Measurements from ENCODE around the gene PALLD. TPM values are rescaled to one million over a fixed set of nuclear protein-coding genes. Genes with fewer than 3 reads are reported as not detected.
A peak's percentile ranks its signal among the peaks of the same experiment; 100 is the strongest.

PALLD gene
- total and polyA plus RNA-seq, 2 donors (not counting 3 experiments of a cell fraction or from before 2014, with no cell fraction given) = 13.4 to 48.2 TPM

DNA sequence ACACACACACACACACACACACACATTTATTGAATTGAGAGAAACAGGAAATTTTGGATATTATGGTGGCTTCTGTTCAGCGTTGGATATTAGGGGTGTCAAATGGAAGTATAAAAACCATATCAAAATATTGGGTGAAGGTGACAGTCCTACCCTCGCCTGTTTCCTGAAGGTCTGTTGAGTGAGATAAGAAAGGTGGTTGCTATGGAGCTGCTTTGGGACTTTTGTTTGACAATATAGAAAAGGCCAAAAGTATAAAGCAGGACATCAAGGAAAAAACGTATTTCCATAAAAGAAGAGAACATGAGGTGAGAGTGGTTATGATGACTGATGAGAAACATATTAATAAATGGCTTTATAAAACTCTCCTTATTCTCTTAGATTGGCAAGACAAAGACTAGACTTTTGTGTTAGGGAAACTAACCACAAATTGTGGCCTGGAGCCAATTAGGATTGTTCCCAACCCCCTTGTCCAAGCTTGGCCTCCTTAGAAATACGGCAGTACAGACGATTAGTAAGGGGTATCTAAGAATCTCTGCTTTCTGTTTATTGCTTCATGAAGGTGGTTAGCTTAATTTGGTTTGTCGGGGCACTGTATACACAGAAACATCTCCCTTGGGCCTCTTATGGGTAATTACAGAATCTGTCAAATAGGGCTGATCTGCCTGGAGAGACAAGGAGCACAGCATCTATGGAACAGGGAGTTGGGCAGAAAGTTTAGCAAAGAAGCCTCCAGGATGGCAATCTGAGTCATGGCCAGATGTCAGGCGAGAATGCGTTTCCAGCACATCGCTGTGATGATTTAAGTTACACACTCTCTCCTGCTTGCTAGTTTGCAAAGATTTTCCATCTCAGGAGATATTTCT lies 315.2 kb downstream of the PALLD start:
- TF ChIP-seq POLR2A (IDR thresholded peaks at IDR 0.05; ENCODE audit: low read depth, low read length) (no peak), MYC (IDR thresholded peaks at IDR 0.05; ENCODE audit: low read depth, low read length) (no peak), JUN (IDR thresholded peaks at IDR 0.05; ENCODE audit: borderline replicate concordance, insufficient read depth, insufficient read length, low read depth) (no peak), GATA2 (IDR thresholded peaks at IDR 0.05; ENCODE audit: insufficient read depth, insufficient read length, low read depth, low read length) (no peak), EZH2 (IDR thresholded peaks at IDR 0.05; ENCODE audit: borderline replicate concordance, low read depth, low read length, severe bottlenecking) (no peak)
- dilution Hi-C loops (cut with MboI; ENCODE audit: extremely low pct_ligation_motif_present, low sequenced_read_pairs) (no loop called here), intact Hi-C loops (cut with micrococcal nuclease) (no loop called here)
- Histone ChIP-seq H3K4me3 (replicated peaks in 1 of 3; ENCODE audit: insufficient read depth in 1 of 3, low read depth in 1 of 3, low read length in 3 of 3) (no peak overlapping the region), H3K4me1 (ENCODE audit: control insufficient read depth, extremely low read depth, insufficient read depth, low read length) (peaks cover 2% of the 10 kb centered on the region), H3K79me2 (ENCODE audit: control insufficient read depth, insufficient read depth, low read length) (no peaks in the 10 kb centered on the region), H3K9me1 (replicated peaks; ENCODE audit: control insufficient read depth, extremely low read depth, insufficient read depth, low read length) (no peaks in the 10 kb centered on the region), H3K9ac (replicated peaks; ENCODE audit: extremely low read depth, insufficient read depth, low read length) (no peak overlapping the region), H3K27ac (ENCODE audit: insufficient read depth, low read depth, low read length) (no peak overlapping the region), H3K27me3 (ENCODE audit: control insufficient read depth in 2 of 2, insufficient read depth in 2 of 2, low read length in 2 of 2) (no peaks in the 10 kb centered on the region), H2AFZ (ENCODE audit: low read depth, low read length) (no peak overlapping the region), H4K20me1 (replicated peaks; ENCODE audit: control insufficient read depth, extremely low read depth, insufficient read depth, low read length) (no peaks in the 10 kb centered on the region), H3K36me3 (ENCODE audit: control insufficient read depth in 2 of 2, extremely low read depth in 1 of 2, insufficient read depth in 2 of 2, low read length in 2 of 2) (no peaks in the 10 kb centered on the region), H3K4me2 (ENCODE audit: insufficient read depth, low read length) (no peak overlapping the region), H3K9me3 (replicated peaks; ENCODE audit: control insufficient read depth, insufficient read depth, low read length) (no peaks in the 10 kb centered on the region)
- BruUV-seq (replicated peaks) = no TSS peak
- ChIA-PET POLR2A (no interaction called here), CTCF (no interaction called here)
- FAIRE-seq (no peak), DNase-seq (ENCODE audit: low read depth, low spot score) (peak; percentile 59)

DNA sequence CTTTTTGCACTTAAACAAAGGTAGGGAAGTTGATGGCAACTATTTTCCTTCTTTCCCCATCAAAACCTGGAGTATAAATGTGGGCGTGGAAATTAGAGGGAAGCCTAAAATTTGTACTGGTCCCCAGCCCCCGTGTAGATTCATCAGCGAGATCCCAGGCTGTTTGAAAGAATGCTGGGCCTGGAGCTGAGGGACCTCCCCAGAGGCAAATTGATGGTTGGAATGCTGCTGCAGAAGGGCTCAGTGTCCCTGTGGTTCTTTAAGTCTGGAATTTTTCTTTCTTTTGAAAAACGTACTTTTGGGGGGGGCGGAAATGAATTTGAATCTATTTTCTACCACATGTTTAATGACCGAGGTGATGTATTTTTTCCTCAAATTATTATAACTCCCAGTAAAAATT lies 316.0 kb downstream of the PALLD start:
- TF ChIP-seq POLR2A (IDR thresholded peaks at IDR 0.05; ENCODE audit: low read depth, low read length) (no peak), JUN (IDR thresholded peaks at IDR 0.05; ENCODE audit: borderline replicate concordance, insufficient read depth, insufficient read length, low read depth) (no peak)
- TF ChIP-seq, protein P1, sequence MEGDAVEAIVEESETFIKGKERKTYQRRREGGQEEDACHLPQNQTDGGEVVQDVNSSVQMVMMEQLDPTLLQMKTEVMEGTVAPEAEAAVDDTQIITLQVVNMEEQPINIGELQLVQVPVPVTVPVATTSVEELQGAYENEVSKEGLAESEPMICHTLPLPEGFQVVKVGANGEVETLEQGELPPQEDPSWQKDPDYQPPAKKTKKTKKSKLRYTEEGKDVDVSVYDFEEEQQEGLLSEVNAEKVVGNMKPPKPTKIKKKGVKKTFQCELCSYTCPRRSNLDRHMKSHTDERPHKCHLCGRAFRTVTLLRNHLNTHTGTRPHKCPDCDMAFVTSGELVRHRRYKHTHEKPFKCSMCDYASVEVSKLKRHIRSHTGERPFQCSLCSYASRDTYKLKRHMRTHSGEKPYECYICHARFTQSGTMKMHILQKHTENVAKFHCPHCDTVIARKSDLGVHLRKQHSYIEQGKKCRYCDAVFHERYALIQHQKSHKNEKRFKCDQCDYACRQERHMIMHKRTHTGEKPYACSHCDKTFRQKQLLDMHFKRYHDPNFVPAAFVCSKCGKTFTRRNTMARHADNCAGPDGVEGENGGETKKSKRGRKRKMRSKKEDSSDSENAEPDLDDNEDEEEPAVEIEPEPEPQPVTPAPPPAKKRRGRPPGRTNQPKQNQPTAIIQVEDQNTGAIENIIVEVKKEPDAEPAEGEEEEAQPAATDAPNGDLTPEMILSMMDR (IDR thresholded peaks at IDR 0.05; ENCODE audit: extremely low read depth in 1 of 2, insufficient read depth in 1 of 2, low read depth in 1 of 2, low read length in 2 of 2) = no peak
- Histone ChIP-seq H3K4me2 (ENCODE audit: insufficient read depth, low read length) (no peak overlapping the region), H2AFZ (ENCODE audit: low read depth, low read length) (no peak overlapping the region), H3K27me3 (ENCODE audit: control insufficient read depth in 2 of 2, insufficient read depth in 2 of 2, low read length in 2 of 2) (no peaks in the 10 kb centered on the region), H3K4me3 (replicated peaks in 1 of 3; ENCODE audit: insufficient read depth in 1 of 3, low read depth in 1 of 3, low read length in 3 of 3) (no peak overlapping the region), H3K36me3 (ENCODE audit: control insufficient read depth in 2 of 2, extremely low read depth in 1 of 2, insufficient read depth in 2 of 2, low read length in 2 of 2) (no peaks in the 10 kb centered on the region), H3K4me1 (ENCODE audit: control insufficient read depth, extremely low read depth, insufficient read depth, low read length) (peaks cover 6% of the 10 kb centered on the region), H3K9me1 (replicated peaks; ENCODE audit: control insufficient read depth, extremely low read depth, insufficient read depth, low read length) (no peaks in the 10 kb centered on the region), H4K20me1 (replicated peaks; ENCODE audit: control insufficient read depth, extremely low read depth, insufficient read depth, low read length) (no peaks in the 10 kb centered on the region), H3K9ac (replicated peaks; ENCODE audit: extremely low read depth, insufficient read depth, low read length) (no peak overlapping the region), H3K79me2 (ENCODE audit: control insufficient read depth, insufficient read depth, low read length) (no peaks in the 10 kb centered on the region), H3K27ac (ENCODE audit: insufficient read depth, low read depth, low read length) (no peak overlapping the region), H3K9me3 (replicated peaks; ENCODE audit: control insufficient read depth, insufficient read depth, low read length) (no peaks in the 10 kb centered on the region)
- DNase-seq (ENCODE audit: low read depth, low spot score) (no peak), FAIRE-seq (no peak)
- intact Hi-C loops (cut with micrococcal nuclease) = no loop called here
- ChIA-PET CTCF (no interaction called here), POLR2A (no interaction called here)
- BruUV-seq (replicated peaks) = no TSS peak
- dilution Hi-C loops (cut with MboI; ENCODE audit: extremely low pct_ligation_motif_present, low sequenced_read_pairs) = no loop called here

Data from endothelial cell of umbilical vein (primary cell).